Dendritic cell treated with granulocyte-macrophage colony-stimulating factor and Interleukin-4, amounts not matched to agents 40 ng/mL and 50 ng/mL, for 4 days (primary cell): ENCODE measurements around the gene GNG2.

Experiments used
- H3K27ac Mint-ChIP-seq: one replicate; pipeline ENCODE4 v1.8.0; 2022; ENCODE audit warnings: mild to moderate bottlenecking, mixed read lengths
- H3K27me3 Mint-ChIP-seq: one replicate; pipeline ENCODE4 v1.8.0; 2022; ENCODE audit warnings: mild to moderate bottlenecking, mixed read lengths
- H3K36me3 Mint-ChIP-seq: one replicate; pipeline ENCODE4 v1.8.0; 2022; ENCODE audit warnings: low read depth, mixed read lengths
- H3K4me1 Mint-ChIP-seq: one replicate; pipeline ENCODE4 v1.8.0; 2022; ENCODE audit warnings: low read depth, mixed read lengths
- H3K4me3 Mint-ChIP-seq: one replicate; pipeline ENCODE4 v1.8.0; 2022; ENCODE audit warnings: mild to moderate bottlenecking, moderate library complexity, mixed read lengths
- H3K9me3 Mint-ChIP-seq: one replicate; pipeline ENCODE4 v1.8.0; 2022; ENCODE audit warnings: mixed read lengths
- intact Hi-C: fragments of 100-400 bp; cut with micrococcal nuclease; formaldehyde crosslinking; loops from one replicate; pipeline ENCODE4 v1.15.0; 2022

The GNG2 gene

GRCh38 chr14:51844081-51844881, 16.1 kb upstream of the GNG2 start:
- no peaks in the 10 kb centered on the region for H3K27me3 Mint-ChIP-seq
- H3K9me3 Mint-ChIP-seq: peaks cover 15% of the 10 kb centered on the region
- H3K27ac Mint-ChIP-seq: peak overlapping the region; percentile 91
- peaks cover 59% of the 10 kb centered on the region for H3K4me1 Mint-ChIP-seq
- peak overlapping the region; percentile 33 for H3K4me3 Mint-ChIP-seq
- intact Hi-C loops: loop anchor here (2.0 to 5.0 kb wide), 2 partner anchors 17 to 62 kb away; partner anchors contain the start of gene GNG2
- no peaks in the 10 kb centered on the region for H3K36me3 Mint-ChIP-seq

GRCh38 chr14:51845811-51846210, 14.6 kb upstream of the GNG2 start:
- Mint-ChIP-seq H3K36me3 (no peaks in the 10 kb centered on the region), H3K4me3 (no peak overlapping the region), H3K27ac (no peak overlapping the region), H3K27me3 (no peaks in the 10 kb centered on the region), H3K4me1 (peaks cover 67% of the 10 kb centered on the region), H3K9me3 (peaks cover 22% of the 10 kb centered on the region)
- intact Hi-C loops: loop anchor here (2.0 to 5.0 kb wide), 2 partner anchors 15 to 54 kb away; partner anchors contain the start of gene GNG2

- H3K4me1 Mint-ChIP-seq: peaks cover 62% of the 10 kb centered on the region
- peaks cover 23% of the 10 kb centered on the region for H3K9me3 Mint-ChIP-seq
- peak overlapping the region; percentile 93 for H3K27ac Mint-ChIP-seq
- H3K36me3 Mint-ChIP-seq: no peaks in the 10 kb centered on the region
- intact Hi-C loops: loop anchor here (5.0 kb wide), 1 partner anchor 55 kb away; no protein-coding TSS in a partner anchor
- peak overlapping the region; percentile 75 for H3K4me3 Mint-ChIP-seq
- H3K27me3 Mint-ChIP-seq: no peaks in the 10 kb centered on the region
These were observed 13.6 kb upstream of the GNG2 start for GRCh38 chr14:51846631-51847488.

- H3K9me3 Mint-ChIP-seq: peaks cover 23% of the 10 kb centered on the region
- intact Hi-C loops: loop anchor here (5.0 kb wide), 1 partner anchor 55 kb away; no protein-coding TSS in a partner anchor
- peak overlapping the region; percentile 75 for H3K4me3 Mint-ChIP-seq
- peaks cover 62% of the 10 kb centered on the region for H3K4me1 Mint-ChIP-seq
- no peaks in the 10 kb centered on the region for H3K36me3 Mint-ChIP-seq
- no peaks in the 10 kb centered on the region for H3K27me3 Mint-ChIP-seq
- H3K27ac Mint-ChIP-seq: peak overlapping the region; percentile 93
These were observed 13.0 kb upstream of the GNG2 start for GRCh38 chr14:51847489-51847796.

DNA sequence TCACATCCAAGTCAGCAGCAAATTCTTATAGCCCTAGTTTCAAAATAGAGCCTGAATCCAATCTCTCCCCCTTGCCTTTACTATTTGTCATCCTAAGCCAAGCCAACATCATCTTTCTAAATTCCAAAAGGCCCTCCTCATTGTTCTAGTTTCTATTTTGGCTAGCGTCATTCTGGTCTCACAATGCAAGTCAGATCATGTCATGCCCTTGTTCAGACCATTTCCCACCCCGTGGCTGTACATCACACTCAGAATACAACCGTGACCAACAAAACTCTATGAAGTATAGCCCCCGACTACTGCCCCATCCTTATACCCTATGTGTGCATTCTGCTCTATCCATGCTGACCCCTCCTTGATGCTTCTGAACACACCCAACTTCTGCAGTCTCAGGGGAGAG, 12.3 kb upstream of the GNG2 start:
- H3K27ac Mint-ChIP-seq: peak overlapping the region; percentile 93
- intact Hi-C loops: loop anchor here (5.0 kb wide), 1 partner anchor 56 kb away; no protein-coding TSS in a partner anchor
- H3K27me3 Mint-ChIP-seq: no peaks in the 10 kb centered on the region

DNA sequence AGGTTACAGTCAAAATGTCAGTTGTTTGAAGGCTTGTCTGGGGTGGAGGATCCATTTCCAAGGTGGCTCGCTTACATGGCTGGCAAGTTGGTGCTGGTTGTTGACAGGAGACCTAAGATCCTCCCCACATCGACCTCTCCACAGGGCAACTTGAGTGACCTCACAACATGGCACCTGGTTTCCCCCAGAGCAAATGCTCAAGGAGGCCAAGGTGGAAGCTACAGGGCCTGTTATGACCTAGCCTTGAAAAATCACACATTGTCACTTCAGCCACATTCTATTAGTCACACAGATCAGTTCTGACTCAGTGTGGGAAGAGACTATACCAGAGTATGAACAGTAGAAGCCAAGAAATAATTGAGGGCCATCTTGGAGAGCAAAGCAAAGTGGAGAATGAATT, 11.3 kb upstream of the GNG2 start:
- H3K36me3 Mint-ChIP-seq: no peaks in the 10 kb centered on the region

More for the DNA sequence above, 12.3 kb upstream of the GNG2 start:
- peaks cover 60% of the 10 kb centered on the region for H3K4me1 Mint-ChIP-seq
- H3K36me3 Mint-ChIP-seq: no peaks in the 10 kb centered on the region
- H3K9me3 Mint-ChIP-seq: peaks cover 23% of the 10 kb centered on the region
- H3K4me3 Mint-ChIP-seq: no peak overlapping the region

GRCh38 chr14:51850651-51851050, 9.8 kb upstream of the GNG2 start:
- no peaks in the 10 kb centered on the region for H3K36me3 Mint-ChIP-seq
- peaks cover 41% of the 10 kb centered on the region for H3K4me1 Mint-ChIP-seq
- H3K27me3 Mint-ChIP-seq: no peaks in the 10 kb centered on the region
- intact Hi-C loops: no loop called here
- H3K27ac Mint-ChIP-seq: peak overlapping the region; percentile 30
- no peak overlapping the region for H3K4me3 Mint-ChIP-seq
- H3K9me3 Mint-ChIP-seq: peaks cover 8% of the 10 kb centered on the region

More for the DNA sequence above, 11.3 kb upstream of the GNG2 start:
- Mint-ChIP-seq H3K9me3 (peaks cover 13% of the 10 kb centered on the region), H3K27ac (peak overlapping the region; percentile 93), H3K4me1 (peaks cover 50% of the 10 kb centered on the region), H3K27me3 (no peaks in the 10 kb centered on the region), H3K4me3 (no peak overlapping the region)
- intact Hi-C loops: loop anchor here (5.0 kb wide), 1 partner anchor 57 kb away; no protein-coding TSS in a partner anchor

GRCh38 chr14:51852541-51852940, 7.9 kb upstream of the GNG2 start:
- H3K4me3 Mint-ChIP-seq: no peak overlapping the region
- intact Hi-C loops: no loop called here
- no peaks in the 10 kb centered on the region for H3K27me3 Mint-ChIP-seq
- no peak overlapping the region for H3K27ac Mint-ChIP-seq
- no peaks in the 10 kb centered on the region for H3K36me3 Mint-ChIP-seq
- H3K4me1 Mint-ChIP-seq: peaks cover 48% of the 10 kb centered on the region
- H3K9me3 Mint-ChIP-seq: peaks cover 8% of the 10 kb centered on the region

GRCh38 chr14:51855234-51855633, 5.2 kb upstream of the GNG2 start:
- no peak overlapping the region for H3K4me3 Mint-ChIP-seq
- no peaks in the 10 kb centered on the region for H3K27me3 Mint-ChIP-seq
- intact Hi-C loops: no loop called here
- peaks cover 7% of the 10 kb centered on the region for H3K9me3 Mint-ChIP-seq
- peaks cover 44% of the 10 kb centered on the region for H3K4me1 Mint-ChIP-seq
- peak overlapping the region; percentile 58 for H3K27ac Mint-ChIP-seq
- H3K36me3 Mint-ChIP-seq: no peaks in the 10 kb centered on the region

DNA sequence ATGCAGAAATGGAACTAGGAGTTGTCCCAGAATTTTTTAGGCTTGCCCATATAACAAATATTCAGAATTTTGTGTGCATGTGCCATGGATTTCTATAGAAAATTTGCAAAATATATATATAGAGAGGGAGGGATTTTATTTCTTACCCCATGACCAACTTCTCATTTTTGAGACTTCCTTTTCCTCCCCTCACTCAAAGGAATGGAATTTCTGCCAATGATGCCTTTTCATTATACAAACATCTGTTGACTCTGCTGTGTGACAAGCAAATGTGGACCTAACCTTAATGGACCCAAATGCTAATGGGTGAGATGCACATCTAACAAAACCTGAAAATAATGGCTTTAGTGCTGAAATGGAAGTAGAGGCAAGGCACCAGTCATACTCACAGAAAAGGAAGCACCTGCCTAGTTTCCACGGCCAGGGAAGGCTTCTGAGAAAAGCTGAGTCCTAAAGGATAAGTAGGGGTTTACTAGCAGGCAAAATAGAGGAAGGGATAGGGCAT, 3.6 kb upstream of the GNG2 start:
- Mint-ChIP-seq H3K4me1 (peaks cover 48% of the 10 kb centered on the region), H3K36me3 (peaks cover 5% of the 10 kb centered on the region), H3K27me3 (no peaks in the 10 kb centered on the region), H3K9me3 (no peaks in the 10 kb centered on the region), H3K4me3 (no peak overlapping the region), H3K27ac (peak overlapping the region; percentile 58)
- intact Hi-C loops: no loop called here

DNA sequence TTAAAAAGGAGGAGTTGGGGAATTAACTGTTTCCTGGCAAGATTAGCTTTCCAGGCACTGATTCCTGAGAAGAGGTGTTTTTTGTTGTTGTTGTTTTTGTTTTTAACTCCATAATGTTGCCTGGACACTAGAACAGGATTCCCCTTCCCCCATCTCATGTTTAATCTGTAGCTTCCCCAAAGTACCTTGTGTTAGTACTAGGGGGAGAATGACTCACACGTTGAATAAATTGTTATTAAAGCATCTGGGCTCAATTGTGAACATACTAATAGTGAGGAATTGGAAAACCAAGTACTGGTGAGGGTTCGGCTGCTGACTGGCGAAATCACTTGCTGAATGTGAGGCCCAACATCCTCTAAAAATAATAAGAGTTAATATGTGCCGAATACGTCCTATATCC, 1.3 kb upstream of the GNG2 start:
- peaks cover 5% of the 10 kb centered on the region for H3K36me3 Mint-ChIP-seq
- H3K4me1 Mint-ChIP-seq: peaks cover 63% of the 10 kb centered on the region
- no peak overlapping the region for H3K4me3 Mint-ChIP-seq
- H3K27ac Mint-ChIP-seq: no peak overlapping the region
- no peaks in the 10 kb centered on the region for H3K9me3 Mint-ChIP-seq
- no peaks in the 10 kb centered on the region for H3K27me3 Mint-ChIP-seq
- intact Hi-C loops: no loop called here

GRCh38 chr14:51860825-51861499, 550 bp downstream of the GNG2 start:
- H3K27me3 Mint-ChIP-seq: no peaks in the 10 kb centered on the region
- H3K4me3 Mint-ChIP-seq: peak overlapping the region; percentile 83
- intact Hi-C loops: loop anchor here (2.0 to 10.0 kb wide), 3 partner anchors 16 to 206 kb away; partner anchors contain the start of gene FRMD6
- peaks cover 61% of the 10 kb centered on the region for H3K4me1 Mint-ChIP-seq
- peaks cover 5% of the 10 kb centered on the region for H3K36me3 Mint-ChIP-seq
- H3K9me3 Mint-ChIP-seq: no peaks in the 10 kb centered on the region
- peak overlapping the region; percentile 79 for H3K27ac Mint-ChIP-seq

- no peaks in the 10 kb centered on the region for H3K9me3 Mint-ChIP-seq
- H3K27me3 Mint-ChIP-seq: no peaks in the 10 kb centered on the region
- no peak overlapping the region for H3K4me3 Mint-ChIP-seq
- intact Hi-C loops: loop anchor here (5.0 to 10.0 kb wide), 2 partner anchors 75 to 207 kb away; partner anchors contain the start of gene FRMD6
- peaks cover 48% of the 10 kb centered on the region for H3K4me1 Mint-ChIP-seq
- H3K36me3 Mint-ChIP-seq: peaks cover 5% of the 10 kb centered on the region
- H3K27ac Mint-ChIP-seq: no peak overlapping the region
These were observed 1.9 kb downstream of the GNG2 start for GRCh38 chr14:51862176-51862796.
